Measurements from ENCODE around the gene MRTFA. TPM values are rescaled to one million over a fixed set of nuclear protein-coding genes. Genes with fewer than 3 reads are reported as not detected.

The MRTFA gene
- total and polyA plus RNA-seq, 2 of the 13 experiments (the other 11 are each of a cell fraction or from before 2014, with no cell fraction given): 2.4 to 8.2 TPM

DNA sequence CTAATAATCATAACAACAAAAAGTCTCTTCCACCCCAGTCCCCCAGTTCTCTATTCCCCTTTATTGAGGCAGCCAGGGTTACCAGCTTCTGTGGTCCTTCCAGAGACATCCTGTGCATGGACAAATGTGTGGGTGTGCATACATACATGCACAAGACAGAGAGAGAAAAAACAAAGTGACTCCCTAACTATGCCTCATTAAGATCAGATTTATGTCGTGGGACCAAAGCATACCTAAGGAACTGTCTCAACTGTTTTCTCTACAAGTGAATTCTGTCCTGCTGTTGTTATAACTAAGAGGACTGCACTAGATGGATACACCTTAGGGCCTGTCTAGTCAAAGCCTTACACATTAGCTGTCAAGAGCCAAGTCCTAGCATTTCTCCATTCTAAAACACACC is 106.7 kb downstream of the MRTFA start:
- Histone ChIP-seq H3K27ac (ENCODE audit: extremely low read length, insufficient read depth, low read length) (no peak overlapping the region), H3K36me3 (replicated peaks in 1 of 2; ENCODE audit: control insufficient read depth in 1 of 2, insufficient read depth in 2 of 2, low read length in 2 of 2) (no peaks in the 10 kb centered on the region), H3K4me3 (replicated peaks in 1 of 3; ENCODE audit: insufficient read depth in 1 of 3, low read depth in 2 of 3, low read length in 3 of 3) (no peak overlapping the region), H3K27me3 (ENCODE audit: control insufficient read depth in 1 of 2, insufficient read depth in 2 of 2, low read length in 2 of 2) (no peaks in the 10 kb centered on the region), H3K9me3 (ENCODE audit: low read length) (no peaks in the 10 kb centered on the region), H2AFZ (ENCODE audit: low read length) (no peak overlapping the region), H4K20me1 (ENCODE audit: insufficient read depth, low read length) (no peaks in the 10 kb centered on the region), H3K4me2 (ENCODE audit: low read depth, low read length) (no peak overlapping the region), H3K4me1 (ENCODE audit: insufficient read depth, low read length) (peaks cover 26% of the 10 kb centered on the region), H3K9ac (ENCODE audit: insufficient read depth, low read depth, low read length) (no peak overlapping the region), H3K79me2 (ENCODE audit: insufficient read depth, low read length) (no peaks in the 10 kb centered on the region)
- intact Hi-C loops (cut with micrococcal nuclease; ENCODE audit: unreplicated experiment) (loop anchor here (5.0 to 10.0 kb wide), 2 partner anchors 55 to 93 kb away; no protein-coding TSS in a partner anchor), in situ Hi-C loops (cut with HindIII; ENCODE audit: extremely low pct_ligation_motif_present, low pct_unique_long_range_greater_than_20kb) (loop anchor here (5.0 kb wide), 1 partner anchor 117 kb away; no protein-coding TSS in a partner anchor)
- no peak for DNase-seq (ENCODE audit: low spot score)
- BruUV-seq (replicated peaks): no TSS peak
- 95% methylated on average over 1 of the region's 1 CpG for WGBS (ENCODE audit: low lambda C conversion rate)
- ChIA-PET POLR2A (interaction anchor here (1.9 kb wide), 1 partner anchor 107 kb away, joined by 4 read pairs; the partner anchor contains the start of gene MRTFA), CTCF (ENCODE audit: low intra/inter-chr PET ratio, low total read pairs) (no interaction called here)
- no peak for FAIRE-seq
- no peak for ATAC-seq
- no peak for TF ChIP-seq ZNF337 (CRISPR knock-in tag; IDR thresholded peaks at IDR 0.05; ENCODE audit: borderline replicate concordance, low read depth)
- no peak for TF ChIP-seq NFE2L2 (IDR thresholded peaks at IDR 0.05; ENCODE audit: low read length)
- no peak for TF ChIP-seq ZNF468 (CRISPR knock-in tag; IDR thresholded peaks at IDR 0.05)
- TF ChIP-seq SIX1 (CRISPR knock-in tag; IDR thresholded peaks at IDR 0.05; ENCODE audit: borderline replicate concordance): no peak
- no peak for TF ChIP-seq AGO2 (optimal IDR thresholded peaks at IDR 0.05; ENCODE audit: low read depth, low read length)
- TF ChIP-seq CENPX (CRISPR knock-in tag; IDR thresholded peaks at IDR 0.05): no peak
- no peak for TF ChIP-seq JUNB (CRISPR knock-in tag; IDR thresholded peaks at IDR 0.05; ENCODE audit: borderline replicate concordance)
- TF ChIP-seq HOXA5 (CRISPR knock-in tag; IDR thresholded peaks at IDR 0.05): no peak
- TF ChIP-seq ARID4A (CRISPR knock-in tag; IDR thresholded peaks at IDR 0.05; ENCODE audit: borderline replicate concordance): no peak
- no peak for TF ChIP-seq ZNF280D (CRISPR knock-in tag; IDR thresholded peaks at IDR 0.05)
- no peak for TF ChIP-seq ZNF414 (CRISPR knock-in tag; IDR thresholded peaks at IDR 0.05)
- no peak for TF ChIP-seq ZNF607 (CRISPR knock-in tag; IDR thresholded peaks at IDR 0.05; ENCODE audit: borderline replicate concordance)
- no peak for TF ChIP-seq PRMT3 (CRISPR knock-in tag; IDR thresholded peaks at IDR 0.05; ENCODE audit: borderline replicate concordance, low read depth)
- no peak for TF ChIP-seq ZBTB3 (CRISPR knock-in tag; IDR thresholded peaks at IDR 0.05; ENCODE audit: borderline replicate concordance, low read depth)
- no peak for TF ChIP-seq ZNF326 (CRISPR knock-in tag; IDR thresholded peaks at IDR 0.05; ENCODE audit: borderline replicate concordance)
- TF ChIP-seq BRD4 (CRISPR knock-in tag; IDR thresholded peaks at IDR 0.05): no peak
- TF ChIP-seq ATF7 (IDR thresholded peaks at IDR 0.05): no peak
- no peak for TF ChIP-seq ATF7 (CRISPR knock-in tag; IDR thresholded peaks at IDR 0.05)

Data from HepG2 (cell line).